SK-N-SH (cell line): ENCODE measurements around the gene DTD2. TPM values are rescaled to one million over a fixed set of nuclear protein-coding genes. Genes with fewer than 3 reads are reported as not detected.

ENCODE experiments used
- CTCF ChIA-PET: fragments of 300-600, 350-600 bp; formaldehyde crosslinking; extraction: SDS; loops from one replicate; lab custom pipeline; 2021; lab: Yijun Ruan, JAX
- POLR2A ChIA-PET: fragments of 350-600 bp; sonication (Branson Sonifier 250); formaldehyde crosslinking; extraction: SDS; loops from one replicate; lab custom pipeline; 2020; ENCODE audit warnings: antibody characterized with exemption, inconsistent platforms; lab: Yijun Ruan, JAX
- DNase-seq: peaks from one replicate; pipeline ENCODE4 v3.0.0; 2012
- H2AFZ ChIP-seq: fragments of 200-600 bp; sonication (generic); 2 replicates; pipeline ENCODE4 v1.8.1; 2016; ENCODE audit warnings: antibody characterized with exemption, mild to moderate bottlenecking, low read depth
- H3F3A ChIP-seq: fragments of 200-600 bp; sonication (generic); replicated peaks from 2 replicates; pipeline ENCODE3; 2016; ENCODE audit warnings: antibody characterized with exemption, mild to moderate bottlenecking; ENCODE audit not compliant: insufficient read depth
- H3K27ac ChIP-seq, 2 experiments: fragments of 200-500 bp in 1 of 2; fragments of 200-600 bp in 1 of 2; sonication (Bioruptor generic) in 1 of 2; sonication (generic), shearing (Covaris generic) in 1 of 2; 2 replicates each; pipeline versions ENCODE4 v1.5.1 to v1.6.1; 2014 to 2016; ENCODE audit warnings: low read depth in 2 of 2, inconsistent platforms in 1 of 2, low read length in 1 of 2, mild to moderate bottlenecking in 1 of 2, mixed read lengths in 1 of 2
- H3K27me3 ChIP-seq: fragments of 200-600 bp; sonication (generic), shearing (Covaris generic); 2 replicates; pipeline ENCODE4 v1.6.1; 2016; ENCODE audit warnings: mixed run types; ENCODE audit not compliant: insufficient read depth
- H3K36me3 ChIP-seq, 2 experiments: fragments of 200-500 bp in 1 of 2; fragments of 200-600 bp in 1 of 2; sonication (Bioruptor generic) in 1 of 2; sonication (generic) in 1 of 2; replicated peaks in 1 of 2; 2 replicates each; pipeline versions ENCODE3 to v1.5.1; 2014 to 2016; ENCODE audit warnings: low read length in 1 of 2, mild to moderate bottlenecking in 1 of 2; ENCODE audit not compliant: insufficient read depth in 2 of 2, control insufficient read depth in 1 of 2
- H3K4me1 ChIP-seq, 2 experiments: fragments of 200-500 bp in 1 of 2; fragments of 200-600 bp in 1 of 2; sonication (Bioruptor generic) in 1 of 2; sonication (generic), shearing (Covaris generic) in 1 of 2; 2 replicates each; pipeline versions ENCODE4 v1.5.1 to v1.6.1; 2014 to 2016; ENCODE audit warnings: low read depth in 1 of 2, low read length in 1 of 2, mixed run types in 1 of 2; ENCODE audit not compliant: insufficient read depth in 2 of 2, control insufficient read depth in 1 of 2
- H3K4me2 ChIP-seq: fragments of 200-600 bp; sonication (generic), shearing (Covaris generic); 2 replicates; pipeline ENCODE4 v1.6.1; 2017; ENCODE audit warnings: mixed run types
- H3K4me3 ChIP-seq, 2 experiments: fragments of 200-500 bp in 1 of 2; fragments of 200-600 bp in 1 of 2; sonication (Bioruptor generic) in 1 of 2; sonication (generic), shearing (Covaris generic) in 1 of 2; 2 replicates each; pipeline versions ENCODE4 v1.5.1 to v1.8.1; 2014 to 2016; ENCODE audit warnings: low read depth in 2 of 2, inconsistent platforms in 1 of 2, low read length in 1 of 2, mild to moderate bottlenecking in 1 of 2, mixed read lengths in 1 of 2, moderate library complexity in 1 of 2
- H3K79me2 ChIP-seq: fragments of 200-600 bp; sonication (generic); 2 replicates; pipeline ENCODE4 v1.8.1; 2017; ENCODE audit warnings: mild to moderate bottlenecking; ENCODE audit not compliant: insufficient read depth
- H3K9ac ChIP-seq: fragments of 200-600 bp; sonication (generic); 2 replicates; pipeline ENCODE4 v1.6.1; 2017; ENCODE audit warnings: mixed run types
- H3K9me2 ChIP-seq: fragments of 200-600 bp; sonication (generic); 2 replicates; pipeline ENCODE4 v1.6.1; 2017; ENCODE audit warnings: mixed run types
- H3K9me3 ChIP-seq: fragments of 200-600 bp; sonication (generic); 2 replicates; pipeline ENCODE4 v1.6.1; 2017; ENCODE audit warnings: mixed run types, mild to moderate bottlenecking, moderate library complexity
- H4K20me1 ChIP-seq: fragments of 200-600 bp; sonication (generic); 2 replicates; pipeline ENCODE4 v1.6.1; 2017; ENCODE audit warnings: mild to moderate bottlenecking, mixed run types; ENCODE audit not compliant: insufficient read depth
- CTCF ChIP-seq: fragments of 200-600 bp; sonication (generic); IDR thresholded peaks from 2 replicates; pipeline ENCODE4 v1.6.1; 2017; ENCODE audit warnings: antibody characterized with exemption, mild to moderate bottlenecking, moderate library complexity
- EZH2phosphoT487 ChIP-seq: fragments of 200-600 bp; sonication (generic); IDR thresholded peaks from 2 replicates; pipeline ENCODE4 v1.6.1; 2017; ENCODE audit warnings: low read depth, mixed run types, mild to moderate bottlenecking, antibody characterized with exemption, moderate library complexity, borderline replicate concordance
- FOSL2 ChIP-seq: IDR thresholded peaks from 2 replicates; pipeline ENCODE4 v1.4.0; 2012; ENCODE audit warnings: low read depth, mild to moderate bottlenecking, moderate library complexity, borderline replicate concordance
- GABPA ChIP-seq: IDR thresholded peaks from 2 replicates; pipeline ENCODE4 v1.4.0; 2012; ENCODE audit warnings: low read depth, mild to moderate bottlenecking
- GATA2 ChIP-seq: sonication (generic); formaldehyde crosslinking; IDR thresholded peaks from 2 replicates; pipeline ENCODE4 v1.5.0; 2020; ENCODE audit warnings: mild to moderate bottlenecking, missing genetic modification reagents
- MAX ChIP-seq: IDR thresholded peaks from 2 replicates; pipeline ENCODE4 v1.4.0; 2012; ENCODE audit warnings: low read depth
- NFIC ChIP-seq: IDR thresholded peaks from 2 replicates; pipeline ENCODE4 v1.4.0; 2012; ENCODE audit warnings: borderline replicate concordance
- NRF1 ChIP-seq: IDR thresholded peaks from 2 replicates; pipeline ENCODE4 v1.6.1; 2012; ENCODE audit warnings: low read depth, mild to moderate bottlenecking, low read length
- RXRA ChIP-seq: IDR thresholded peaks from 2 replicates; pipeline ENCODE4 v1.4.0; 2012; ENCODE audit warnings: low read depth, mild to moderate bottlenecking, borderline replicate concordance
- SIN3A ChIP-seq: IDR thresholded peaks from 2 replicates; pipeline ENCODE4 v1.6.1; 2012; ENCODE audit warnings: low read depth, mild to moderate bottlenecking, low read length, moderate library complexity, borderline replicate concordance
- SMC3 ChIP-seq: IDR thresholded peaks from 2 replicates; pipeline ENCODE4 v1.6.1; 2012; ENCODE audit warnings: low read depth, low read length, improper control_type of control experiment
- TAF1 ChIP-seq: IDR thresholded peaks from 2 replicates; pipeline ENCODE4 v1.6.1; 2012; ENCODE audit warnings: low read depth, mild to moderate bottlenecking, low read length, moderate library complexity, borderline replicate concordance
- TCF12 ChIP-seq: IDR thresholded peaks from 2 replicates; pipeline ENCODE4 v1.4.0; 2012
- TEAD4 ChIP-seq: IDR thresholded peaks from 2 replicates; pipeline ENCODE4 v1.4.0; 2012; ENCODE audit warnings: mild to moderate bottlenecking, borderline replicate concordance; ENCODE audit not compliant: insufficient read depth
- ZBTB33 ChIP-seq: IDR thresholded peaks from 2 replicates; pipeline ENCODE4 v1.4.0; 2012; ENCODE audit warnings: low read depth, borderline replicate concordance
- WGBS: methylation state at CpG from one replicate; pipeline ENCODE4 v1.1.6; 2017; ENCODE audit warnings: low lambda C conversion rate; 5-methylcytosine and 5-hydroxymethylcytosine counted together
- polyA plus RNA-seq, 3 experiments: library from polyadenylated mRNA; depleted of rRNA; stranded (reverse); fragments of >200 nt; gene quantifications; 2 replicates each; pipeline ENCODE4 v1.2.3, GENCODE V29; 2012
- TF ChIP-seq, protein P1 (sequence below): IDR thresholded peaks from 2 replicates; pipeline ENCODE4; 2012

Gene DTD2
- polyA plus RNA-seq, 1 of the 3 experiments (the other 2 are of a cell fraction) = 10.5 TPM

GRCh38 chr14:31403707-31404106 is 53.6 kb downstream of the DTD2 start:
- Histone ChIP-seq H3K4me3 (no peak overlapping the region), H3K4me2 (no peak overlapping the region), H3K27ac (no peak overlapping the region), H4K20me1 (no peaks in the 10 kb centered on the region), H3K9ac (no peak overlapping the region), H3K79me2 (peaks cover 15% of the 10 kb centered on the region), H3K36me3 (peaks cover 20% of the 10 kb centered on the region in 2 experiments), H2AFZ (no peak overlapping the region), H3K9me3 (no peaks in the 10 kb centered on the region), H3K9me2 (no peaks in the 10 kb centered on the region), H3K4me1 (peaks cover 0 to 7% of the 10 kb centered on the region in 2 experiments; a peak in 2 of 4 replicates), H3F3A (no peaks in the 10 kb centered on the region), H3K27me3 (no peaks in the 10 kb centered on the region)
- POLR2A ChIA-PET = no interaction called here
- WGBS = 98% methylated on average over 3 of the region's 3 CpGs
- no peak for DNase-seq
- no peak for TF ChIP-seq GABPA
- TF ChIP-seq GATA2 (CRISPR knock-in tag) = no peak
- TF ChIP-seq MAX = no peak
- TF ChIP-seq TCF12 = no peak
- no peak for TF ChIP-seq TAF1
- TF ChIP-seq FOSL2 = no peak
- TF ChIP-seq NRF1 = no peak
- no peak for TF ChIP-seq SIN3A
- no peak for TF ChIP-seq EZH2phosphoT487
- TF ChIP-seq RXRA = no peak
- no peak for TF ChIP-seq NFIC
- TF ChIP-seq SMC3 = no peak
- no peak for TF ChIP-seq ZBTB33
- TF ChIP-seq TEAD4 = no peak
- TF ChIP-seq, protein P1, sequence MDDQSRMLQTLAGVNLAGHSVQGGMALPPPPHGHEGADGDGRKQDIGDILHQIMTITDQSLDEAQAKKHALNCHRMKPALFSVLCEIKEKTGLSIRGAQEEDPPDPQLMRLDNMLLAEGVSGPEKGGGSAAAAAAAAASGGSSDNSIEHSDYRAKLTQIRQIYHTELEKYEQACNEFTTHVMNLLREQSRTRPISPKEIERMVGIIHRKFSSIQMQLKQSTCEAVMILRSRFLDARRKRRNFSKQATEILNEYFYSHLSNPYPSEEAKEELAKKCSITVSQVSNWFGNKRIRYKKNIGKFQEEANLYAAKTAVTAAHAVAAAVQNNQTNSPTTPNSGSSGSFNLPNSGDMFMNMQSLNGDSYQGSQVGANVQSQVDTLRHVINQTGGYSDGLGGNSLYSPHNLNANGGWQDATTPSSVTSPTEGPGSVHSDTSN = no peak
- no peak for TF ChIP-seq CTCF
- TF ChIP-seq, all 33 proteins: peak for 0
- CTCF ChIA-PET = interaction anchor here (1.2 kb wide), 1 partner anchor 11 kb away, joined by 3 read pairs; no protein-coding TSS in a partner anchor
